ENCODE measurements around the gene BAAT. TPM values are rescaled to one million over a fixed set of nuclear protein-coding genes. Genes with fewer than 3 reads are reported as not detected.

BAAT gene
- total RNA-seq, 1 experiment from 2014 or later, result not detected

- DNase-seq (ENCODE audit: low spot score), result no peak
Observed at GRCh38 chr9:101315112-101315450, 69.7 kb downstream of the BAAT start.

GRCh38 chr9:101312661-101313060, 72.1 kb downstream of the BAAT start:
- DNase-seq (ENCODE audit: low spot score), result no peak

- DNase-seq (ENCODE audit: low spot score), result peak; percentile 83
Observed at GRCh38 chr9:101311758-101312420, 72.9 kb downstream of the BAAT start.

DNA sequence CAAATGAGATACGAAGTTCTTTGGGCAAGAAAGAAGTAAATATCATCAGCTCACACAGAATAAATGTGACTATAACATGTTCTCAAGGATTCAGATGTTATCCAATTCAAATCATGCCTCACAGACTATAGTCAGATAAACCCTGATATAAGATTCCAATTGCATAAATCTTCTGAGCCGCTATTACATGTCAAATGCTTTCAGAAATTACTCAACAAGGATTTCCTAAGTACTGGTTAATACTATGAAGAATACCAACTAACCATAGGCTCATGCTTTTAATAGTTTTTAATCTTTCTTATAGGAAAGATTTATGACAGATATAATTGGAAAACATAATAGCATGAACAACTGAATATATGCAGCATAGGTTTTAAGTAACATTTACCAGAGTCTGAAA, 73.6 kb downstream of the BAAT start:
- DNase-seq (ENCODE audit: low spot score), result no peak

Other genes with a start within 250 kb of the BAAT start
- 38.5 and 38.7 TPM in 2 replicates for gene MRPL50, start 13.6 kb upstream of the BAAT start, total RNA-seq (2014; rRNA removed; shearing (Covaris generic))
- gene ZNF189, start 13.8 kb upstream of the BAAT start, total RNA-seq (2014; rRNA removed; shearing (Covaris generic)), result 23.7 and 28.0 TPM in 2 replicates
- gene ALDOB, start 50.8 kb upstream of the BAAT start, total RNA-seq (2014; rRNA removed; shearing (Covaris generic)), result not detected in 2 replicates
- 46.2 and 57.7 TPM in 2 replicates for gene RNF20, start 148.8 kb upstream of the BAAT start, total RNA-seq (2014; rRNA removed; shearing (Covaris generic))
- gene PPP3R2, start 210.0 kb upstream of the BAAT start, total RNA-seq (2014; rRNA removed; shearing (Covaris generic)), result not detected in 2 replicates